HL-60/S4 treated with phorbol 12-myristate 13-acetate at 8.2 ng/mL for 4 days and 3 days (cell line): Measurements from ENCODE around the gene FLCN.
"Not testable (repeated sequence)": the region's sequence is repeated elsewhere in the genome, so short reads cannot be mapped to it uniquely, and the experiment has no call there.

ENCODE experiments used
- in situ Hi-C: fragments of 300-500 bp; cut with MboI; formaldehyde crosslinking; loops from 2 replicates; pipeline ENCODE4 v1.15.0; 2022; ENCODE audit warnings: low sequenced_read_pairs

FLCN gene

GRCh38 chr17:17188586-17188985 lies 48.4 kb downstream of the FLCN start:
- in situ Hi-C loops: no loop called here

GRCh38 chr17:17186551-17187505 lies 50.1 kb downstream of the FLCN start:
- in situ Hi-C loops: no loop called here

- in situ Hi-C loops: no loop called here
Observed at GRCh38 chr17:17186051-17186450, 50.9 kb downstream of the FLCN start.

GRCh38 chr17:17184985-17185757 lies 51.8 kb downstream of the FLCN start:
- in situ Hi-C loops: not testable (repeated sequence)

- in situ Hi-C loops: no loop called here
Observed at GRCh38 chr17:17183744-17184143, 53.2 kb downstream of the FLCN start.

- in situ Hi-C loops: no loop called here
Observed at GRCh38 chr17:17182598-17183136, 54.3 kb downstream of the FLCN start.

GRCh38 chr17:17181666-17182597 lies 55.0 kb downstream of the FLCN start:
- in situ Hi-C loops: no loop called here

GRCh38 chr17:17180741-17181525 lies 56.0 kb downstream of the FLCN start:
- in situ Hi-C loops: no loop called here

- in situ Hi-C loops: no loop called here
Observed at GRCh38 chr17:17180141-17180603, 56.8 kb downstream of the FLCN start.

- in situ Hi-C loops: no loop called here
Observed at GRCh38 chr17:17179371-17179827, 57.6 kb downstream of the FLCN start.

- in situ Hi-C loops: no loop called here
Observed at GRCh38 chr17:17177176-17177575, 59.8 kb downstream of the FLCN start.

GRCh38 chr17:17176341-17176740 lies 60.6 kb downstream of the FLCN start:
- in situ Hi-C loops: no loop called here

- in situ Hi-C loops: no loop called here
Observed at GRCh38 chr17:17175917-17176316, 61.1 kb downstream of the FLCN start.

GRCh38 chr17:17175340-17175739 lies 61.6 kb downstream of the FLCN start:
- in situ Hi-C loops: no loop called here

GRCh38 chr17:17173921-17174320 lies 63.0 kb downstream of the FLCN start:
- in situ Hi-C loops: no loop called here

- in situ Hi-C loops: no loop called here
Observed at GRCh38 chr17:17172990-17173389, 64.0 kb downstream of the FLCN start.

- in situ Hi-C loops: no loop called here
Observed at GRCh38 chr17:17172001-17172939, 64.7 kb downstream of the FLCN start.

GRCh38 chr17:17171186-17171585 lies 65.8 kb downstream of the FLCN start:
- in situ Hi-C loops: no loop called here
